Left lobe of liver (tissue), 2 donors: Measurements from ENCODE around the gene OSBPL8. TPM values are rescaled to one million over a fixed set of nuclear protein-coding genes. Genes with fewer than 3 reads are reported as not detected.
"Not testable (repeated sequence)": the region's sequence is repeated elsewhere in the genome, so short reads cannot be mapped to it uniquely, and the experiment has no call there.

ENCODE experiments used
- ATAC-seq: fragments of 200-7000 bp; cut with Tn5 transposase; one replicate; pipeline ENCODE4 v1.9.1; 2020; ENCODE audit warnings: mild to moderate bottlenecking, moderate library complexity
- DNase-seq: peaks from one replicate; pipeline ENCODE4 v3.0.0-alpha.2; 2020; ENCODE audit warnings: low spot score
- total RNA-seq: library from RNA; stranded (reverse); gene quantifications from one replicate; pipeline ENCODE4 v1.2.1, GENCODE V29; 2021
- donor health status: DM: no; HTN: no; CAD: no; lungs with moderate emphysema.
- donor health status: DM: no; HTN: yes; CAD: no.

Gene OSBPL8
- total RNA-seq, 1 donor from 2014 or later = 23.2 TPM

GRCh38 chr12:76374386-76375020 lies 185.1 kb downstream of the OSBPL8 start:
- ATAC-seq = no peak

GRCh38 chr12:76368230-76368629 lies 191.3 kb downstream of the OSBPL8 start:
- no peak for DNase-seq
- ATAC-seq = no peak

More at GRCh38 chr12:76374386-76375020, 185.1 kb downstream of the OSBPL8 start:
- no peak for DNase-seq

GRCh38 chr12:76366163-76366562 lies 193.4 kb downstream of the OSBPL8 start:
- no peak for DNase-seq
- no peak for ATAC-seq

GRCh38 chr12:76364131-76364530 lies 195.4 kb downstream of the OSBPL8 start:
- not testable (repeated sequence) for ATAC-seq, DNase-seq

GRCh38 chr12:76360316-76360715 lies 199.3 kb downstream of the OSBPL8 start:
- ATAC-seq = no peak
- no peak for DNase-seq

GRCh38 chr12:76356071-76356470 lies 203.5 kb downstream of the OSBPL8 start:
- no peak for DNase-seq
- no peak for ATAC-seq

- DNase-seq = peak; percentile 92
- ATAC-seq = peak; percentile 96
Observed at GRCh38 chr12:76348079-76348901, 211.3 kb downstream of the OSBPL8 start, which contains the start of gene BBS10. BBS10 (minus strand) TSS chr12:76348415; CDS start chr12:76348358, 57 bp downstream.

- ATAC-seq (peak; percentile 71), DNase-seq (no peak)
Observed at GRCh38 chr12:76346798-76347420, 212.7 kb downstream of the OSBPL8 start.

- DNase-seq (no peak), ATAC-seq (no peak)
Observed at GRCh38 chr12:76346236-76346635, 213.3 kb downstream of the OSBPL8 start.

- ATAC-seq (no peak), DNase-seq (no peak)
Observed at GRCh38 chr12:76345569-76345968, 214.0 kb downstream of the OSBPL8 start.

- DNase-seq = no peak
- ATAC-seq = no peak
Observed at GRCh38 chr12:76341436-76342030, 218.0 kb downstream of the OSBPL8 start.

- DNase-seq (no peak), ATAC-seq (peak; percentile 77)
Observed at GRCh38 chr12:76340680-76341435, 218.7 kb downstream of the OSBPL8 start.

- no peak for ATAC-seq
- no peak for DNase-seq
Observed at GRCh38 chr12:76337583-76337982, 222.0 kb downstream of the OSBPL8 start.

- ATAC-seq = no peak
- no peak for DNase-seq
Observed at GRCh38 chr12:76332606-76333005, 227.0 kb downstream of the OSBPL8 start.

- ATAC-seq = no peak
- DNase-seq = no peak
Observed at GRCh38 chr12:76329606-76330005, 230.0 kb downstream of the OSBPL8 start.

GRCh38 chr12:76329159-76329558 lies 230.4 kb downstream of the OSBPL8 start:
- no peak for ATAC-seq
- DNase-seq = no peak

- ATAC-seq = not testable (repeated sequence)
Observed at GRCh38 chr12:76319595-76320319, 239.8 kb downstream of the OSBPL8 start.

GRCh38 chr12:76318773-76319594 lies 240.6 kb downstream of the OSBPL8 start:
- ATAC-seq (no peak), DNase-seq (no peak)

More at GRCh38 chr12:76319595-76320319, 239.8 kb downstream of the OSBPL8 start:
- DNase-seq = not testable (repeated sequence)

- DNase-seq (no peak), ATAC-seq (no peak)
Observed at GRCh38 chr12:76317976-76318375, 241.6 kb downstream of the OSBPL8 start.
